WTC11 (cell line): ENCODE results near the gene DNASE1L3. TPM values are rescaled to one million over a fixed set of nuclear protein-coding genes. Genes with fewer than 3 reads are reported as not detected.

ENCODE experiments used
- ATAC-seq: fragments of 200-7000 bp; cut with Tn5 transposase; 2 replicates; pipeline ENCODE4 v1.10.0; 2021; ENCODE audit warnings: mild to moderate bottlenecking, moderate library complexity
- CTCF ChIA-PET: fragments of 300-600 bp; sonication (Branson Sonifier 250); formaldehyde crosslinking; loops from one replicate; lab custom pipeline; 2021; ENCODE audit warnings: antibody characterized with exemption; lab: Charles Lee
- POLR2A ChIA-PET: fragments of 350-600 bp; sonication (Branson Sonifier 250); formaldehyde crosslinking; loops from one replicate; lab custom pipeline; 2021; ENCODE audit warnings: antibody characterized with exemption; lab: Charles Lee
- DNase-seq: peaks from one replicate; pipeline ENCODE4 v3.0.0; 2021; ENCODE audit warnings: low spot score
- H3K27ac Mint-ChIP-seq: 2 replicates; pipeline ENCODE4 v1.8.0; 2021; ENCODE audit warnings: mixed read lengths
- H3K27me3 Mint-ChIP-seq: 2 replicates; pipeline ENCODE4 v1.8.0; 2021; ENCODE audit warnings: low read depth, mild to moderate bottlenecking, moderate library complexity, mixed read lengths
- H3K36me3 Mint-ChIP-seq: 2 replicates; pipeline ENCODE4 v1.8.0; 2021; ENCODE audit warnings: mixed read lengths
- H3K4me1 Mint-ChIP-seq: 2 replicates; pipeline ENCODE4 v1.8.0; 2022; ENCODE audit warnings: mixed read lengths
- H3K4me3 Mint-ChIP-seq: 2 replicates; pipeline ENCODE4 v1.8.0; 2021; ENCODE audit warnings: mild to moderate bottlenecking, moderate library complexity, mixed read lengths
- H3K9me3 Mint-ChIP-seq: 2 replicates; pipeline ENCODE4 v1.8.0; 2021; ENCODE audit warnings: mixed read lengths
- CREM ChIP-seq: sonication (generic); formaldehyde crosslinking; IDR thresholded peaks from 2 replicates; pipeline ENCODE4 v1.8.1; 2022; ENCODE audit warnings: mild to moderate bottlenecking, missing genetic modification reagents, moderate library complexity
- ETV6 ChIP-seq: sonication (generic); formaldehyde crosslinking; IDR thresholded peaks from 2 replicates; pipeline ENCODE4 v1.8.1; 2022; ENCODE audit warnings: mild to moderate bottlenecking, missing genetic modification reagents
- IRF2 ChIP-seq: sonication (generic); formaldehyde crosslinking; IDR thresholded peaks from 2 replicates; pipeline ENCODE4 v1.8.0; 2022; ENCODE audit warnings: low read depth, missing genetic modification reagents, borderline replicate concordance
- MXD4 ChIP-seq: fragments of 250-450 bp; sonication (Bioruptor Pico); IDR thresholded peaks from 2 replicates; pipeline ENCODE4 v1.8.0; 2021; ENCODE audit warnings: mild to moderate bottlenecking, moderate library complexity, borderline replicate concordance
- MYBL2 ChIP-seq: sonication (generic); formaldehyde crosslinking; IDR thresholded peaks from 2 replicates; pipeline ENCODE4 v1.8.1; 2023; ENCODE audit warnings: mild to moderate bottlenecking, moderate library complexity, missing genetic modification reagents
- SOX15 ChIP-seq: fragments of 250-450 bp; sonication (Bioruptor Pico); IDR thresholded peaks from 2 replicates; pipeline ENCODE4 v1.9.0; 2021; ENCODE audit warnings: mild to moderate bottlenecking
- ZNF121 ChIP-seq: sonication (generic); formaldehyde crosslinking; IDR thresholded peaks from 2 replicates; pipeline ENCODE4 v1.8.0; 2023; ENCODE audit warnings: missing genetic modification reagents
- ZNF396 ChIP-seq: fragments of 250-450 bp; sonication (Bioruptor Pico); IDR thresholded peaks from 2 replicates; pipeline ENCODE4 v1.8.0; 2021; ENCODE audit warnings: mild to moderate bottlenecking, moderate library complexity, borderline replicate concordance
- ZNF416 ChIP-seq: fragments of 250-450 bp; sonication (Bioruptor Pico); IDR thresholded peaks from 2 replicates; pipeline ENCODE4 v1.9.0; 2021; ENCODE audit warnings: mild to moderate bottlenecking, inconsistent platforms
- total RNA-seq: library from RNA; stranded (reverse); gene quantifications from 3 replicates; pipeline ENCODE4 v1.2.3, GENCODE V29; 2021
- TF ChIP-seq, protein P1 (sequence below): sonication (generic); formaldehyde crosslinking; IDR thresholded peaks from 2 replicates; pipeline ENCODE4 v1.8.1; 2022; ENCODE audit warnings: low read depth, missing genetic modification reagents, borderline replicate concordance
- TF ChIP-seq, protein P2 (sequence below): sonication (generic); formaldehyde crosslinking; IDR thresholded peaks from 2 replicates; pipeline ENCODE4 v1.8.1; 2023; ENCODE audit warnings: mild to moderate bottlenecking, missing genetic modification reagents, borderline replicate concordance
- TF ChIP-seq, protein P3 (sequence below): sonication (generic); formaldehyde crosslinking; IDR thresholded peaks from 2 replicates; pipeline ENCODE4 v1.8.1; 2022; ENCODE audit warnings: low read depth, mild to moderate bottlenecking, moderate library complexity, missing genetic modification reagents, borderline replicate concordance
- TF ChIP-seq, protein P4 (sequence below): sonication (generic); formaldehyde crosslinking; IDR thresholded peaks from 2 replicates; pipeline ENCODE4 v1.8.0; 2023; ENCODE audit warnings: mild to moderate bottlenecking, missing genetic modification reagents
- TF ChIP-seq, protein P5 (sequence below): sonication (generic); formaldehyde crosslinking; IDR thresholded peaks from 2 replicates; pipeline ENCODE4 v1.8.1; 2023; ENCODE audit warnings: mild to moderate bottlenecking, missing genetic modification reagents, moderate library complexity
- TF ChIP-seq, protein P6 (sequence below): fragments of 250-450 bp; sonication (Bioruptor Pico); IDR thresholded peaks from 2 replicates; pipeline ENCODE4 v1.9.0; 2021; ENCODE audit warnings: moderate library complexity, mild to moderate bottlenecking, inconsistent platforms, borderline replicate concordance
- TF ChIP-seq, protein P7 (sequence below): sonication (generic); formaldehyde crosslinking; IDR thresholded peaks from 2 replicates; pipeline ENCODE4 v1.8.0; 2022; ENCODE audit warnings: mild to moderate bottlenecking, missing genetic modification reagents

The DNASE1L3 gene
- total RNA-seq, 1 experiment from 2014 or later = not detected

DNA sequence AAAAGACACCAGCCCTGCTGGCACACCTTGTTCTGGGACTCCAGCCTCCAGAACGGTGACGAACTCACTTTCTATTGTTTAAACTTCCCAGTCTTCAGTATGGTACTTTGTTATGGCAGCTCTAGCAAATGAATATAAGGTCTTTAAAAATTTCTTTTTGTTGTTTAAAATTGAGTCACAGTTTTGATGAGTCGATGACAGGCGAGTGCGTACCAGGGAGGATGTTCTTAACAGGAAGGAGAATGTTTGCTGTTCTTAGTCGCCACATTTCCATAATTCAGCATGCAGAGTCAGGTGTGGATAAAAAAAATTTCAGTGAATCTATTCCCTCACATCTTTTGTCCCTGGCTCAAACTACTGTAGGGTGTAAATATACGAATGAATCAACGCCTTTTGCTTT is 12.4 kb downstream of the DNASE1L3 start (continued):
- TF ChIP-seq, protein P1, sequence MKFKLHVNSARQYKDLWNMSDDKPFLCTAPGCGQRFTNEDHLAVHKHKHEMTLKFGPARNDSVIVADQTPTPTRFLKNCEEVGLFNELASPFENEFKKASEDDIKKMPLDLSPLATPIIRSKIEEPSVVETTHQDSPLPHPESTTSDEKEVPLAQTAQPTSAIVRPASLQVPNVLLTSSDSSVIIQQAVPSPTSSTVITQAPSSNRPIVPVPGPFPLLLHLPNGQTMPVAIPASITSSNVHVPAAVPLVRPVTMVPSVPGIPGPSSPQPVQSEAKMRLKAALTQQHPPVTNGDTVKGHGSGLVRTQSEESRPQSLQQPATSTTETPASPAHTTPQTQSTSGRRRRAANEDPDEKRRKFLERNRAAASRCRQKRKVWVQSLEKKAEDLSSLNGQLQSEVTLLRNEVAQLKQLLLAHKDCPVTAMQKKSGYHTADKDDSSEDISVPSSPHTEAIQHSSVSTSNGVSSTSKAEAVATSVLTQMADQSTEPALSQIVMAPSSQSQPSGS = no peak
- no peak for TF ChIP-seq ETV6
- TF ChIP-seq ZNF396 (CRISPR knock-in tag) = no peak
- TF ChIP-seq, protein P2, sequence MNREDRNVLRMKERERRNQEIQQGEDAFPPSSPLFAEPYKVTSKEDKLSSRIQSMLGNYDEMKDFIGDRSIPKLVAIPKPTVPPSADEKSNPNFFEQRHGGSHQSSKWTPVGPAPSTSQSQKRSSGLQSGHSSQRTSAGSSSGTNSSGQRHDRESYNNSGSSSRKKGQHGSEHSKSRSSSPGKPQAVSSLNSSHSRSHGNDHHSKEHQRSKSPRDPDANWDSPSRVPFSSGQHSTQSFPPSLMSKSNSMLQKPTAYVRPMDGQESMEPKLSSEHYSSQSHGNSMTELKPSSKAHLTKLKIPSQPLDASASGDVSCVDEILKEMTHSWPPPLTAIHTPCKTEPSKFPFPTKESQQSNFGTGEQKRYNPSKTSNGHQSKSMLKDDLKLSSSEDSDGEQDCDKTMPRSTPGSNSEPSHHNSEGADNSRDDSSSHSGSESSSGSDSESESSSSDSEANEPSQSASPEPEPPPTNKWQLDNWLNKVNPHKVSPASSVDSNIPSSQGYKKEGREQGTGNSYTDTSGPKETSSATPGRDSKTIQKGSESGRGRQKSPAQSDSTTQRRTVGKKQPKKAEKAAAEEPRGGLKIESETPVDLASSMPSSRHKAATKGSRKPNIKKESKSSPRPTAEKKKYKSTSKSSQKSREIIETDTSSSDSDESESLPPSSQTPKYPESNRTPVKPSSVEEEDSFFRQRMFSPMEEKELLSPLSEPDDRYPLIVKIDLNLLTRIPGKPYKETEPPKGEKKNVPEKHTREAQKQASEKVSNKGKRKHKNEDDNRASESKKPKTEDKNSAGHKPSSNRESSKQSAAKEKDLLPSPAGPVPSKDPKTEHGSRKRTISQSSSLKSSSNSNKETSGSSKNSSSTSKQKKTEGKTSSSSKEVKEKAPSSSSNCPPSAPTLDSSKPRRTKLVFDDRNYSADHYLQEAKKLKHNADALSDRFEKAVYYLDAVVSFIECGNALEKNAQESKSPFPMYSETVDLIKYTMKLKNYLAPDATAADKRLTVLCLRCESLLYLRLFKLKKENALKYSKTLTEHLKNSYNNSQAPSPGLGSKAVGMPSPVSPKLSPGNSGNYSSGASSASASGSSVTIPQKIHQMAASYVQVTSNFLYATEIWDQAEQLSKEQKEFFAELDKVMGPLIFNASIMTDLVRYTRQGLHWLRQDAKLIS (CRISPR knock-in tag) = no peak
- TF ChIP-seq, all 79 proteins: peak for 0

DNA sequence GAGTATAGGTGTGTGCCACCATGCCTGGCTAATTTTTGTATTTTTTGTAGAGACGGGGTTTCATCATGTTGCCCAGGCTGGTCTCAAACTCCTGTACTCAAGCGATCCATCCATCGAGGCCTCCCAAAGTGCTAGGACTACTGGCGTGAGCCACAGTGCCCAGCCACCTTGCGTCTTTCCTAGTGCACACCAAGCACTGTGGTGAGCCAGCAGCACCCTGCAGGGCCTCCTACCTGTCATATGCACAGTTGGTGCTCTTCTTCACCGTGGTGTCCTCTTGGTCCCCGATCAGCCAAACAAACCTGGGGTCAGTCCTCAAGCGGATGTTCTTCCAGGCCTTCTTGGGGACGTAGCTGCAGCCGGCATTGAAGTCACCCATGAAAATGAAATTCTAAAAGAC is 13.2 kb downstream of the DNASE1L3 start:
- TF ChIP-seq IRF2 (CRISPR knock-in tag) (no peak), SOX15 (no peak), MXD4 (CRISPR knock-in tag) (no peak), MYBL2 (CRISPR knock-in tag) (no peak), ZNF121 (CRISPR knock-in tag) (no peak), ETV6 (no peak), ZNF416 (no peak), CREM (CRISPR knock-in tag) (no peak)
- TF ChIP-seq, protein P3, sequence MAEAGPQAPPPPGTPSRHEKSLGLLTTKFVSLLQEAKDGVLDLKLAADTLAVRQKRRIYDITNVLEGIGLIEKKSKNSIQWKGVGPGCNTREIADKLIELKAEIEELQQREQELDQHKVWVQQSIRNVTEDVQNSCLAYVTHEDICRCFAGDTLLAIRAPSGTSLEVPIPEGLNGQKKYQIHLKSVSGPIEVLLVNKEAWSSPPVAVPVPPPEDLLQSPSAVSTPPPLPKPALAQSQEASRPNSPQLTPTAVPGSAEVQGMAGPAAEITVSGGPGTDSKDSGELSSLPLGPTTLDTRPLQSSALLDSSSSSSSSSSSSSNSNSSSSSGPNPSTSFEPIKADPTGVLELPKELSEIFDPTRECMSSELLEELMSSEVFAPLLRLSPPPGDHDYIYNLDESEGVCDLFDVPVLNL = no peak
- TF ChIP-seq, protein P4, sequence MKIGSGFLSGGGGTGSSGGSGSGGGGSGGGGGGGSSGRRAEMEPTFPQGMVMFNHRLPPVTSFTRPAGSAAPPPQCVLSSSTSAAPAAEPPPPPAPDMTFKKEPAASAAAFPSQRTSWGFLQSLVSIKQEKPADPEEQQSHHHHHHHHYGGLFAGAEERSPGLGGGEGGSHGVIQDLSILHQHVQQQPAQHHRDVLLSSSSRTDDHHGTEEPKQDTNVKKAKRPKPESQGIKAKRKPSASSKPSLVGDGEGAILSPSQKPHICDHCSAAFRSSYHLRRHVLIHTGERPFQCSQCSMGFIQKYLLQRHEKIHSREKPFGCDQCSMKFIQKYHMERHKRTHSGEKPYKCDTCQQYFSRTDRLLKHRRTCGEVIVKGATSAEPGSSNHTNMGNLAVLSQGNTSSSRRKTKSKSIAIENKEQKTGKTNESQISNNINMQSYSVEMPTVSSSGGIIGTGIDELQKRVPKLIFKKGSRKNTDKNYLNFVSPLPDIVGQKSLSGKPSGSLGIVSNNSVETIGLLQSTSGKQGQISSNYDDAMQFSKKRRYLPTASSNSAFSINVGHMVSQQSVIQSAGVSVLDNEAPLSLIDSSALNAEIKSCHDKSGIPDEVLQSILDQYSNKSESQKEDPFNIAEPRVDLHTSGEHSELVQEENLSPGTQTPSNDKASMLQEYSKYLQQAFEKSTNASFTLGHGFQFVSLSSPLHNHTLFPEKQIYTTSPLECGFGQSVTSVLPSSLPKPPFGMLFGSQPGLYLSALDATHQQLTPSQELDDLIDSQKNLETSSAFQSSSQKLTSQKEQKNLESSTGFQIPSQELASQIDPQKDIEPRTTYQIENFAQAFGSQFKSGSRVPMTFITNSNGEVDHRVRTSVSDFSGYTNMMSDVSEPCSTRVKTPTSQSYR (CRISPR knock-in tag) = no peak
- TF ChIP-seq, protein P5, sequence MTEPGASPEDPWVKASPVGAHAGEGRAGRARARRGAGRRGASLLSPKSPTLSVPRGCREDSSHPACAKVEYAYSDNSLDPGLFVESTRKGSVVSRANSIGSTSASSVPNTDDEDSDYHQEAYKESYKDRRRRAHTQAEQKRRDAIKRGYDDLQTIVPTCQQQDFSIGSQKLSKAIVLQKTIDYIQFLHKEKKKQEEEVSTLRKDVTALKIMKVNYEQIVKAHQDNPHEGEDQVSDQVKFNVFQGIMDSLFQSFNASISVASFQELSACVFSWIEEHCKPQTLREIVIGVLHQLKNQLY (CRISPR knock-in tag) = no peak
- TF ChIP-seq, protein P6, sequence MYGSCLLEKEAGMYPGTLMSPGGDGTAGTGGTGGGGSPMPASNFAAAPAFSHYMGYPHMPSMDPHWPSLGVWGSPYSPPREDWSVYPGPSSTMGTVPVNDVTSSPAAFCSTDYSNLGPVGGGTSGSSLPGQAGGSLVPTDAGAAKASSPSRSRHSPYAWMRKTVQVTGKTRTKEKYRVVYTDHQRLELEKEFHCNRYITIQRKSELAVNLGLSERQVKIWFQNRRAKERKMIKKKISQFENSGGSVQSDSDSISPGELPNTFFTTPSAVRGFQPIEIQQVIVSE (CRISPR knock-in tag) = no peak
- TF ChIP-seq, protein P7, sequence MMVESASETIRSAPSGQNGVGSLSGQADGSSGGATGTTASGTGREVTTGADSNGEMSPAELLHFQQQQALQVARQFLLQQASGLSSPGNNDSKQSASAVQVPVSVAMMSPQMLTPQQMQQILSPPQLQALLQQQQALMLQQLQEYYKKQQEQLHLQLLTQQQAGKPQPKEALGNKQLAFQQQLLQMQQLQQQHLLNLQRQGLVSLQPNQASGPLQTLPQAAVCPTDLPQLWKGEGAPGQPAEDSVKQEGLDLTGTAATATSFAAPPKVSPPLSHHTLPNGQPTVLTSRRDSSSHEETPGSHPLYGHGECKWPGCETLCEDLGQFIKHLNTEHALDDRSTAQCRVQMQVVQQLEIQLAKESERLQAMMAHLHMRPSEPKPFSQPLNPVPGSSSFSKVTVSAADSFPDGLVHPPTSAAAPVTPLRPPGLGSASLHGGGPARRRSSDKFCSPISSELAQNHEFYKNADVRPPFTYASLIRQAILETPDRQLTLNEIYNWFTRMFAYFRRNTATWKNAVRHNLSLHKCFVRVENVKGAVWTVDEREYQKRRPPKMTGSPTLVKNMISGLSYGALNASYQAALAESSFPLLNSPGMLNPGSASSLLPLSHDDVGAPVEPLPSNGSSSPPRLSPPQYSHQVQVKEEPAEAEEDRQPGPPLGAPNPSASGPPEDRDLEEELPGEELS (CRISPR knock-in tag) = no peak
- TF ChIP-seq, all 79 proteins: peak for 0
- peaks cover 4% of the 10 kb centered on the region; the same call in 1 of the 2 replicates for H3K9me3 Mint-ChIP-seq
- H3K4me1 Mint-ChIP-seq = no peaks in the 10 kb centered on the region
- no peak overlapping the region for H3K4me3 Mint-ChIP-seq
- H3K27ac Mint-ChIP-seq = no peak overlapping the region
- no peaks in the 10 kb centered on the region for H3K36me3 Mint-ChIP-seq
- H3K27me3 Mint-ChIP-seq = no peaks in the 10 kb centered on the region
- CTCF ChIA-PET = interaction anchor here (1.3 to 2.7 kb wide), 3 partner anchors 10 to 109 kb away, joined by 3 to 15 read pairs (median 9); partner anchors contain the start of genes HTD2 and RPP14
- POLR2A ChIA-PET = no interaction called here
- ATAC-seq (no peak), DNase-seq (no peak)
